Stomach (tissue), 9 donors: ENCODE results near the gene KCNE4. TPM values are rescaled to one million over a fixed set of nuclear protein-coding genes. Genes with fewer than 3 reads are reported as not detected.

ENCODE experiments used
- DNase-seq, 2 donors: peaks; one replicate each; pipeline versions ENCODE4 v3.0.0 to v3.0.0-alpha.2; 2013 to 2019
- H3K27ac ChIP-seq, 5 donors: fragments of 200-600 bp in 4 of 5; sonication (generic) in 4 of 5; one replicate each; pipeline ENCODE4 v1.5.1; 2013 to 2019; ENCODE audit warnings: mild to moderate bottlenecking in 1 of 5, moderate library complexity in 1 of 5
- H3K27me3 ChIP-seq, 3 donors: fragments of 200-600 bp; sonication (generic); one replicate each; pipeline ENCODE4 v1.5.1; 2017 to 2019; ENCODE audit warnings: mixed run types in 1 of 3
- H3K36me3 ChIP-seq, 4 donors: fragments of 200-600 bp; sonication (generic); 1 replicate in 3 of 4; 2 replicates in 1 of 4; pipeline ENCODE4 v1.5.1; 2016 to 2019
- H3K4me1 ChIP-seq, 4 donors: fragments of 200-600 bp; sonication (generic); one replicate each; pipeline ENCODE4 v1.5.1; 2016 to 2019
- H3K4me3 ChIP-seq, 4 donors: fragments of 200-600 bp; sonication (generic) in 3 of 4; one replicate each; pipeline ENCODE4 v1.5.1; 2016 to 2019; ENCODE audit warnings: mild to moderate bottlenecking in 1 of 4
- H3K9me3 ChIP-seq, 4 donors: fragments of 200-600 bp; sonication (generic); one replicate each; pipeline ENCODE4 v1.5.1; 2016 to 2019
- POLR2AphosphoS5 ChIP-seq, 3 donors: sonication (generic); formaldehyde crosslinking; IDR thresholded peaks; one replicate each; pipeline ENCODE4 v1.6.1; 2016; ENCODE audit warnings: antibody characterized with exemption in 3 of 3
- WGBS, 5 donors: extraction: QIAGEN DNeasy Blood & Tissue Kit in 3 of 5; methylation state at CpG; one replicate each; pipeline versions ENCODE4 v1.1.5 to v1.1.7; 2013 to 2018; 5-methylcytosine and 5-hydroxymethylcytosine counted together
- intact Hi-C: fragments of 100-400 bp; cut with DNase I; formaldehyde crosslinking; loops from one replicate; pipeline ENCODE4 v1.15.1; 2023; ENCODE audit warnings: low total_unique reads
- polyA plus RNA-seq, 3 donors: library from polyadenylated mRNA; stranded (reverse); fragments of 200-250 nt; gene quantifications; one replicate each; pipeline ENCODE4 v1.2.3, GENCODE V29; 2013
- total RNA-seq, 5 donors: library from RNA; depleted of rRNA; stranded (reverse); fragments of >200 nt; gene quantifications; one replicate each; pipeline versions ENCODE4 v1.1.0 to v1.2.3, GENCODE V29; 2014 to 2016
- donor health status: healthy with polysubstance abuse.
- donor health status: Bipolar disorder and iron deficiency.
- donor health status: healthy.

Gene KCNE4
- total and polyA plus RNA-seq, 8 donors: 0.58 to 16.3 (median 2.9) TPM; not detected in 1

DNA sequence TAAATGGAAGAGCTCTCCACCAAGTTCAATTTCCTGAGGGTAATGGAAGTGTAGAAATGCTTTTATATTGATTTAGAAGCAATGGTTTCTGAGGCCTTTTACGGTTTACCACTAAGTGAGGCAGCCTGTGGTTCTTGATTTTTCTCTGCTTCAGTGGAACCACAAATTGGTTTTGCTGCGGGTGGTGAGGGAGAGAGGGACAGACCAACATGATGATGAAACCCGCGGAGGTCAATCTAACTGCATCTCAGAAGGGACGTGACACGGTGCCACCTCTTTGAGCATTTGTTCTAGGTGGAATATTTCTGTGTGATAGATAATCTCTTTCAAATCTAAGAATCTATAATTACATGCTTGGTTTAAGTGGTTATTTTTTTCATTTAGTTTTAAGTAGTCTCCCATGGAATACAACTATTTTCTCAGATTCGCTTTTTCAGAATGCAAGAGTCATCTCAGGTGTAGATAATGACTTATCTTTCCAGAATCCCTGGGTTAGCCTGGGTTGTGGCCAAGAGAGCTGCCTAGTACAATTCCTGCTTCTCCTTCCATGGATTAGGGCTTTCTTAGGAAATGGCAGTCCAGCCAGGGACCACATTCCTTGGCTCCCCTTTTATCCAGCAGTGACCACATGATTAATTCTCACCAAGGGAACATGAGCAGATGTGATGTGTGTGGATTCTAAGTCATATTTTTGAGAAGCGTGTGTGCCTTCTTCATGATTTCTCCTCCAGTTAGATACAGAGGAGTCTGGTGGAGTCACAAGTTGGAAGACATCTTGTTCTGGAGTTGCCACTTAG, 52.5 kb downstream of the KCNE4 start:
- Histone ChIP-seq H3K27me3 (no peaks in the 10 kb centered on the region), H3K4me3 (no peak overlapping the region), H3K27ac (no peak overlapping the region), H3K9me3 (no peaks in the 10 kb centered on the region), H3K4me1 (peaks cover 6 to 30% (median 15%) of the 10 kb centered on the region in 4 donors), H3K36me3 (no peaks in the 10 kb centered on the region)
- 90 to 96% (median 94%) methylated on average over 8 of the region's 8 CpGs for WGBS, 5 donors
- no peak for TF ChIP-seq POLR2AphosphoS5 (IDR thresholded peaks at IDR 0.05)
- intact Hi-C loops: loop anchor here (10.0 kb wide), 1 partner anchor 130 kb away; no protein-coding TSS in a partner anchor
- no peak for DNase-seq

Other genes with a start within 250 kb of the KCNE4 start
- 100 to 1,000 TPM in 2 of 5 donors, 10 to 100 TPM in 3; 13.4 to 234 (median 92.4) TPM for gene ACSL3, start 191.2 kb upstream of the KCNE4 start, total RNA-seq
- 10 to 100 TPM; 10.5 to 18.7 (median 17.7) TPM for gene ACSL3, start 191.2 kb upstream of the KCNE4 start, polyA plus RNA-seq